GM15510 (cell line): ENCODE measurements around the gene HCFC1R1.

Source experiments
- POLR2A ChIP-seq: IDR thresholded peaks from 3 replicates; pipeline ENCODE4 v1.6.1; 2011; ENCODE audit warnings: borderline replicate concordance; ENCODE audit not compliant: insufficient read length; ENCODE audit errors: extremely low read depth

HCFC1R1 gene

GRCh38 chr16:2980227-2981176 is 43.2 kb downstream of the HCFC1R1 start, which contains the start of gene PKMYT1:
PKMYT1 (minus strand) TSS chr16:2980446; CDS start chr16:2979657, 789 bp downstream.
- peak; percentile 98 for TF ChIP-seq POLR2A

- no peak for TF ChIP-seq POLR2A
Observed at GRCh38 chr16:2979669-2980226, 44.0 kb downstream of the HCFC1R1 start.

GRCh38 chr16:2977440-2977839 is 46.3 kb downstream of the HCFC1R1 start:
- no peak for TF ChIP-seq POLR2A

- no peak for TF ChIP-seq POLR2A
Observed at GRCh38 chr16:2976673-2977072, 47.1 kb downstream of the HCFC1R1 start.

- TF ChIP-seq POLR2A, result no peak
Observed at GRCh38 chr16:2976201-2976600, 47.5 kb downstream of the HCFC1R1 start.

GRCh38 chr16:2975161-2975795 is 48.5 kb downstream of the HCFC1R1 start:
- TF ChIP-seq POLR2A, result no peak

GRCh38 chr16:2974319-2975056 is 49.3 kb downstream of the HCFC1R1 start:
- no peak for TF ChIP-seq POLR2A

- TF ChIP-seq POLR2A, result no peak
Observed at GRCh38 chr16:2973605-2974318, 50.0 kb downstream of the HCFC1R1 start.

GRCh38 chr16:2973093-2973492 is 50.6 kb downstream of the HCFC1R1 start:
- no peak for TF ChIP-seq POLR2A
